Measurements from ENCODE around the gene HBS1L. TPM values are rescaled to one million over a fixed set of nuclear protein-coding genes. Genes with fewer than 3 reads are reported as not detected.

HBS1L gene
- total RNA-seq, 1 experiment from 2014 or later = 95.4 TPM

DNA sequence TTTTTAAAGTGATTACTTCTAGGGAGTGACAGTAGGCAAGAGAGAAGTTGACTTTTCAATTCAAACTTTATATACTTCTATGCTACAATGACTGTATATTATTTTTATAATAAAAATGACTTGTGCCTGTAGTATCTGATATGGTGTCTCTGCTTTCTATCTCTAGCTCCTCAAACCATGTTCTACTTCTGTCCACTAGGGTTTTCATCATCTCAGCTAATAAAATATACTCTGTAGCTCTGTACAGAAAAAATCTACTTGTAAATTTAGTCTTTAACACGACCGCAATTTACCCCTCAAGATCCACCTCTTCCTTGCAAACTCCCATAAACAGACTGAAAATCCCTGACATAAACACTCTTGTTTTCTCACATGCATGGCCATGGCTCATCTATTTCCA, 42.3 kb downstream of the HBS1L start (continued):
- TF ChIP-seq, protein P1, sequence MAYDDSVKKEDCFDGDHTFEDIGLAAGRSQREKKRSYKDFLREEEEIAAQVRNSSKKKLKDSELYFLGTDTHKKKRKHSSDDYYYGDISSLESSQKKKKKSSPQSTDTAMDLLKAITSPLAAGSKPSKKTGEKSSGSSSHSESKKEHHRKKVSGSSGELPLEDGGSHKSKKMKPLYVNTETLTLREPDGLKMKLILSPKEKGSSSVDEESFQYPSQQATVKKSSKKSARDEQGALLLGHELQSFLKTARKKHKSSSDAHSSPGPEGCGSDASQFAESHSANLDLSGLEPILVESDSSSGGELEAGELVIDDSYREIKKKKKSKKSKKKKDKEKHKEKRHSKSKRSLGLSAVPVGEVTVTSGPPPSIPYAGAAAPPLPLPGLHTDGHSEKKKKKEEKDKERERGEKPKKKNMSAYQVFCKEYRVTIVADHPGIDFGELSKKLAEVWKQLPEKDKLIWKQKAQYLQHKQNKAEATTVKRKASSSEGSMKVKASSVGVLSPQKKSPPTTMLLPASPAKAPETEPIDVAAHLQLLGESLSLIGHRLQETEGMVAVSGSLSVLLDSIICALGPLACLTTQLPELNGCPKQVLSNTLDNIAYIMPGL (CRISPR knock-in tag; IDR thresholded peaks at IDR 0.05) = no peak
- TF ChIP-seq, protein P2, sequence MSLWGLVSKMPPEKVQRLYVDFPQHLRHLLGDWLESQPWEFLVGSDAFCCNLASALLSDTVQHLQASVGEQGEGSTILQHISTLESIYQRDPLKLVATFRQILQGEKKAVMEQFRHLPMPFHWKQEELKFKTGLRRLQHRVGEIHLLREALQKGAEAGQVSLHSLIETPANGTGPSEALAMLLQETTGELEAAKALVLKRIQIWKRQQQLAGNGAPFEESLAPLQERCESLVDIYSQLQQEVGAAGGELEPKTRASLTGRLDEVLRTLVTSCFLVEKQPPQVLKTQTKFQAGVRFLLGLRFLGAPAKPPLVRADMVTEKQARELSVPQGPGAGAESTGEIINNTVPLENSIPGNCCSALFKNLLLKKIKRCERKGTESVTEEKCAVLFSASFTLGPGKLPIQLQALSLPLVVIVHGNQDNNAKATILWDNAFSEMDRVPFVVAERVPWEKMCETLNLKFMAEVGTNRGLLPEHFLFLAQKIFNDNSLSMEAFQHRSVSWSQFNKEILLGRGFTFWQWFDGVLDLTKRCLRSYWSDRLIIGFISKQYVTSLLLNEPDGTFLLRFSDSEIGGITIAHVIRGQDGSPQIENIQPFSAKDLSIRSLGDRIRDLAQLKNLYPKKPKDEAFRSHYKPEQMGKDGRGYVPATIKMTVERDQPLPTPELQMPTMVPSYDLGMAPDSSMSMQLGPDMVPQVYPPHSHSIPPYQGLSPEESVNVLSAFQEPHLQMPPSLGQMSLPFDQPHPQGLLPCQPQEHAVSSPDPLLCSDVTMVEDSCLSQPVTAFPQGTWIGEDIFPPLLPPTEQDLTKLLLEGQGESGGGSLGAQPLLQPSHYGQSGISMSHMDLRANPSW (CRISPR knock-in tag; conservative IDR thresholded peaks at IDR 0.05; ENCODE audit: low read depth) = no peak
- TF ChIP-seq ZNF219 (CRISPR knock-in tag; IDR thresholded peaks at IDR 0.05; ENCODE audit: borderline replicate concordance) (no peak), GRHL2 (CRISPR knock-in tag; IDR thresholded peaks at IDR 0.05; ENCODE audit: insufficient replicate concordance, severe bottlenecking) (no peak), ZNF317 (CRISPR knock-in tag; IDR thresholded peaks at IDR 0.05; ENCODE audit: borderline replicate concordance, low read depth) (no peak), NFATC4 (CRISPR knock-in tag; IDR thresholded peaks at IDR 0.05) (no peak), ZNF263 (CRISPR knock-in tag; IDR thresholded peaks at IDR 0.05; ENCODE audit: low read depth) (no peak)
- TF ChIP-seq, protein P3, sequence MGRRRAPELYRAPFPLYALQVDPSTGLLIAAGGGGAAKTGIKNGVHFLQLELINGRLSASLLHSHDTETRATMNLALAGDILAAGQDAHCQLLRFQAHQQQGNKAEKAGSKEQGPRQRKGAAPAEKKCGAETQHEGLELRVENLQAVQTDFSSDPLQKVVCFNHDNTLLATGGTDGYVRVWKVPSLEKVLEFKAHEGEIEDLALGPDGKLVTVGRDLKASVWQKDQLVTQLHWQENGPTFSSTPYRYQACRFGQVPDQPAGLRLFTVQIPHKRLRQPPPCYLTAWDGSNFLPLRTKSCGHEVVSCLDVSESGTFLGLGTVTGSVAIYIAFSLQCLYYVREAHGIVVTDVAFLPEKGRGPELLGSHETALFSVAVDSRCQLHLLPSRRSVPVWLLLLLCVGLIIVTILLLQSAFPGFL (CRISPR knock-in tag; IDR thresholded peaks at IDR 0.05; ENCODE audit: borderline replicate concordance) = no peak
- TF ChIP-seq, protein P4, sequence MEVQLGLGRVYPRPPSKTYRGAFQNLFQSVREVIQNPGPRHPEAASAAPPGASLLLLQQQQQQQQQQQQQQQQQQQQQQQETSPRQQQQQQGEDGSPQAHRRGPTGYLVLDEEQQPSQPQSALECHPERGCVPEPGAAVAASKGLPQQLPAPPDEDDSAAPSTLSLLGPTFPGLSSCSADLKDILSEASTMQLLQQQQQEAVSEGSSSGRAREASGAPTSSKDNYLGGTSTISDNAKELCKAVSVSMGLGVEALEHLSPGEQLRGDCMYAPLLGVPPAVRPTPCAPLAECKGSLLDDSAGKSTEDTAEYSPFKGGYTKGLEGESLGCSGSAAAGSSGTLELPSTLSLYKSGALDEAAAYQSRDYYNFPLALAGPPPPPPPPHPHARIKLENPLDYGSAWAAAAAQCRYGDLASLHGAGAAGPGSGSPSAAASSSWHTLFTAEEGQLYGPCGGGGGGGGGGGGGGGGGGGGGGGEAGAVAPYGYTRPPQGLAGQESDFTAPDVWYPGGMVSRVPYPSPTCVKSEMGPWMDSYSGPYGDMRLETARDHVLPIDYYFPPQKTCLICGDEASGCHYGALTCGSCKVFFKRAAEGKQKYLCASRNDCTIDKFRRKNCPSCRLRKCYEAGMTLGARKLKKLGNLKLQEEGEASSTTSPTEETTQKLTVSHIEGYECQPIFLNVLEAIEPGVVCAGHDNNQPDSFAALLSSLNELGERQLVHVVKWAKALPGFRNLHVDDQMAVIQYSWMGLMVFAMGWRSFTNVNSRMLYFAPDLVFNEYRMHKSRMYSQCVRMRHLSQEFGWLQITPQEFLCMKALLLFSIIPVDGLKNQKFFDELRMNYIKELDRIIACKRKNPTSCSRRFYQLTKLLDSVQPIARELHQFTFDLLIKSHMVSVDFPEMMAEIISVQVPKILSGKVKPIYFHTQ (CRISPR knock-in tag; IDR thresholded peaks at IDR 0.05) = no peak

DNA sequence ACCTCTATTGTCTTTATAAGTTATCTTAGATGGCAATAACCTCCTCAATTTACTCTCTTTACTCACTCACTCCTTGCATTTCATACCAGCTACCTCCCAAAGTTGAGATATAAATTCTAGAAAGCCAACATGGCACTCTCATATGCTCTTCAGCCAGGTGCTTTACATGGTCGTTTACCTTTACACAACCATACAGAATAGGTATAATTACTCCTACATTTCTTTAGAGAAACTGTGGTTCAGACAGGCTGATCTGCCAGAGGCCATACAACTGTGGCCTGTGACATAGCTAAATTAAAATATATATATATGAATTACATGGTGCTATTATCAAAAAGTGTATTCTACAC, 45.7 kb downstream of the HBS1L start:
- no peak for DNase-seq (ENCODE audit: low spot score)
- no peaks in the 10 kb centered on the region for H3K9me3 Mint-ChIP-seq
- TF ChIP-seq, protein P5, sequence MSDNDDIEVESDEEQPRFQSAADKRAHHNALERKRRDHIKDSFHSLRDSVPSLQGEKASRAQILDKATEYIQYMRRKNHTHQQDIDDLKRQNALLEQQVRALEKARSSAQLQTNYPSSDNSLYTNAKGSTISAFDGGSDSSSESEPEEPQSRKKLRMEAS (CRISPR knock-in tag; IDR thresholded peaks at IDR 0.05) = no peak
- TF ChIP-seq GRHL2 (CRISPR knock-in tag; IDR thresholded peaks at IDR 0.05; ENCODE audit: insufficient replicate concordance, severe bottlenecking) = no peak
- no peak for TF ChIP-seq IRF2 (CRISPR knock-in tag; IDR thresholded peaks at IDR 0.05; ENCODE audit: borderline replicate concordance, low read depth)
- TF ChIP-seq, protein P6, sequence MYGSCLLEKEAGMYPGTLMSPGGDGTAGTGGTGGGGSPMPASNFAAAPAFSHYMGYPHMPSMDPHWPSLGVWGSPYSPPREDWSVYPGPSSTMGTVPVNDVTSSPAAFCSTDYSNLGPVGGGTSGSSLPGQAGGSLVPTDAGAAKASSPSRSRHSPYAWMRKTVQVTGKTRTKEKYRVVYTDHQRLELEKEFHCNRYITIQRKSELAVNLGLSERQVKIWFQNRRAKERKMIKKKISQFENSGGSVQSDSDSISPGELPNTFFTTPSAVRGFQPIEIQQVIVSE (CRISPR knock-in tag; IDR thresholded peaks at IDR 0.05; ENCODE audit: borderline replicate concordance) = no peak
- TF ChIP-seq, protein P7, sequence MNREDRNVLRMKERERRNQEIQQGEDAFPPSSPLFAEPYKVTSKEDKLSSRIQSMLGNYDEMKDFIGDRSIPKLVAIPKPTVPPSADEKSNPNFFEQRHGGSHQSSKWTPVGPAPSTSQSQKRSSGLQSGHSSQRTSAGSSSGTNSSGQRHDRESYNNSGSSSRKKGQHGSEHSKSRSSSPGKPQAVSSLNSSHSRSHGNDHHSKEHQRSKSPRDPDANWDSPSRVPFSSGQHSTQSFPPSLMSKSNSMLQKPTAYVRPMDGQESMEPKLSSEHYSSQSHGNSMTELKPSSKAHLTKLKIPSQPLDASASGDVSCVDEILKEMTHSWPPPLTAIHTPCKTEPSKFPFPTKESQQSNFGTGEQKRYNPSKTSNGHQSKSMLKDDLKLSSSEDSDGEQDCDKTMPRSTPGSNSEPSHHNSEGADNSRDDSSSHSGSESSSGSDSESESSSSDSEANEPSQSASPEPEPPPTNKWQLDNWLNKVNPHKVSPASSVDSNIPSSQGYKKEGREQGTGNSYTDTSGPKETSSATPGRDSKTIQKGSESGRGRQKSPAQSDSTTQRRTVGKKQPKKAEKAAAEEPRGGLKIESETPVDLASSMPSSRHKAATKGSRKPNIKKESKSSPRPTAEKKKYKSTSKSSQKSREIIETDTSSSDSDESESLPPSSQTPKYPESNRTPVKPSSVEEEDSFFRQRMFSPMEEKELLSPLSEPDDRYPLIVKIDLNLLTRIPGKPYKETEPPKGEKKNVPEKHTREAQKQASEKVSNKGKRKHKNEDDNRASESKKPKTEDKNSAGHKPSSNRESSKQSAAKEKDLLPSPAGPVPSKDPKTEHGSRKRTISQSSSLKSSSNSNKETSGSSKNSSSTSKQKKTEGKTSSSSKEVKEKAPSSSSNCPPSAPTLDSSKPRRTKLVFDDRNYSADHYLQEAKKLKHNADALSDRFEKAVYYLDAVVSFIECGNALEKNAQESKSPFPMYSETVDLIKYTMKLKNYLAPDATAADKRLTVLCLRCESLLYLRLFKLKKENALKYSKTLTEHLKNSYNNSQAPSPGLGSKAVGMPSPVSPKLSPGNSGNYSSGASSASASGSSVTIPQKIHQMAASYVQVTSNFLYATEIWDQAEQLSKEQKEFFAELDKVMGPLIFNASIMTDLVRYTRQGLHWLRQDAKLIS (CRISPR knock-in tag; IDR thresholded peaks at IDR 0.05; ENCODE audit: borderline replicate concordance) = no peak
- no peak for TF ChIP-seq GTF2I (CRISPR knock-in tag; conservative IDR thresholded peaks at IDR 0.05)
- TF ChIP-seq MXD4 (CRISPR knock-in tag; IDR thresholded peaks at IDR 0.05; ENCODE audit: borderline replicate concordance) = no peak
- TF ChIP-seq, protein P8, sequence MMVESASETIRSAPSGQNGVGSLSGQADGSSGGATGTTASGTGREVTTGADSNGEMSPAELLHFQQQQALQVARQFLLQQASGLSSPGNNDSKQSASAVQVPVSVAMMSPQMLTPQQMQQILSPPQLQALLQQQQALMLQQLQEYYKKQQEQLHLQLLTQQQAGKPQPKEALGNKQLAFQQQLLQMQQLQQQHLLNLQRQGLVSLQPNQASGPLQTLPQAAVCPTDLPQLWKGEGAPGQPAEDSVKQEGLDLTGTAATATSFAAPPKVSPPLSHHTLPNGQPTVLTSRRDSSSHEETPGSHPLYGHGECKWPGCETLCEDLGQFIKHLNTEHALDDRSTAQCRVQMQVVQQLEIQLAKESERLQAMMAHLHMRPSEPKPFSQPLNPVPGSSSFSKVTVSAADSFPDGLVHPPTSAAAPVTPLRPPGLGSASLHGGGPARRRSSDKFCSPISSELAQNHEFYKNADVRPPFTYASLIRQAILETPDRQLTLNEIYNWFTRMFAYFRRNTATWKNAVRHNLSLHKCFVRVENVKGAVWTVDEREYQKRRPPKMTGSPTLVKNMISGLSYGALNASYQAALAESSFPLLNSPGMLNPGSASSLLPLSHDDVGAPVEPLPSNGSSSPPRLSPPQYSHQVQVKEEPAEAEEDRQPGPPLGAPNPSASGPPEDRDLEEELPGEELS (CRISPR knock-in tag; IDR thresholded peaks at IDR 0.05) = no peak
- TF ChIP-seq GABPB1 (CRISPR knock-in tag; IDR thresholded peaks at IDR 0.05) = no peak
- ChIA-PET POLR2A (no interaction called here), CTCF (no interaction called here)
- no peak overlapping the region for H3K4me3 Mint-ChIP-seq
- no peaks in the 10 kb centered on the region for H3K4me1 Mint-ChIP-seq
- ATAC-seq = no peak
- no peaks in the 10 kb centered on the region for H3K27me3 Mint-ChIP-seq (ENCODE audit: low read depth)
- H3K27ac Mint-ChIP-seq = no peak overlapping the region
- no peaks in the 10 kb centered on the region for H3K36me3 Mint-ChIP-seq

All from WTC11 (cell line).